Measurements from ENCODE around the gene EZR. TPM values are rescaled to one million over a fixed set of nuclear protein-coding genes. Genes with fewer than 3 reads are reported as not detected.

EZR gene
- total and polyA plus RNA-seq, 9 of the 15 experiments (the other 6 are each of a cell fraction or from before 2014, with no cell fraction given), result 36.5 to 162 (median 104) TPM

- in situ Hi-C loops (cut with MboI), result no loop called here
- 41% methylated on average over 15 of the region's 17 CpGs for WGBS (ENCODE audit: insufficient coverage, low coverage, missing lambda C conversion rate)
- intact Hi-C loops (cut with micrococcal nuclease), result no loop called here
- Histone ChIP-seq H3K79me2 (ENCODE audit: control insufficient read depth, insufficient read depth, low read length) (no peaks in the 10 kb centered on the region), H4K20me1 (replicated peaks; ENCODE audit: control insufficient read depth, insufficient read depth, low read length) (peaks cover 9% of the 10 kb centered on the region; the same call in 1 of the 2 replicates), H3K27ac (ENCODE audit: extremely low read depth, low read depth, low read length) (no peak overlapping the region), H3K36me3 (ENCODE audit: control insufficient read depth, insufficient read depth, low read length) (peaks cover 15% of the 10 kb centered on the region), H3K4me3 (no peak overlapping the region), H3K4me2 (ENCODE audit: insufficient read depth, low read length) (no peak overlapping the region), H3K27me3 (ENCODE audit: control insufficient read depth in 2 of 2, insufficient read depth in 2 of 2, low read length in 2 of 2) (peaks cover 0 to 8% of the 10 kb centered on the region in 2 experiments; a peak in 1 of 5 replicates), H3K9ac (ENCODE audit: insufficient read depth in 1 of 2, low read depth in 2 of 2, low read length in 2 of 2) (no peak overlapping the region), H3K9me1 (ENCODE audit: control insufficient read depth, insufficient read depth, low read length) (no peaks in the 10 kb centered on the region), H3K9me3 (replicated peaks; ENCODE audit: control insufficient read depth, insufficient read depth, low read depth, low read length) (no peaks in the 10 kb centered on the region), H2AFZ (ENCODE audit: low read depth, low read length) (no peak overlapping the region), H3K4me1 (replicated peaks in 1 of 2; ENCODE audit: control insufficient read depth in 2 of 2, insufficient read depth in 2 of 2, low read length in 2 of 2) (peaks cover 23 to 43% of the 10 kb centered on the region in 2 experiments; a peak in 4 of 5 replicates)
- ChIA-PET CTCF (ENCODE audit: low intra/inter-chr PET ratio) (no interaction called here), POLR2A (interaction anchor here (0.6 to 1.4 kb wide), 6 partner anchors 12 to 101 kb away, joined by 3 to 5 read pairs (median 4); no protein-coding TSS in a partner anchor)
- DNase-seq (ENCODE audit: extremely low read depth in 1 of 4, low spot score in 3 of 4) (no peak), FAIRE-seq (no peak), ATAC-seq (no peak)
- no TSS peak for BruUV-seq (replicated peaks)
- TF ChIP-seq, protein P1, sequence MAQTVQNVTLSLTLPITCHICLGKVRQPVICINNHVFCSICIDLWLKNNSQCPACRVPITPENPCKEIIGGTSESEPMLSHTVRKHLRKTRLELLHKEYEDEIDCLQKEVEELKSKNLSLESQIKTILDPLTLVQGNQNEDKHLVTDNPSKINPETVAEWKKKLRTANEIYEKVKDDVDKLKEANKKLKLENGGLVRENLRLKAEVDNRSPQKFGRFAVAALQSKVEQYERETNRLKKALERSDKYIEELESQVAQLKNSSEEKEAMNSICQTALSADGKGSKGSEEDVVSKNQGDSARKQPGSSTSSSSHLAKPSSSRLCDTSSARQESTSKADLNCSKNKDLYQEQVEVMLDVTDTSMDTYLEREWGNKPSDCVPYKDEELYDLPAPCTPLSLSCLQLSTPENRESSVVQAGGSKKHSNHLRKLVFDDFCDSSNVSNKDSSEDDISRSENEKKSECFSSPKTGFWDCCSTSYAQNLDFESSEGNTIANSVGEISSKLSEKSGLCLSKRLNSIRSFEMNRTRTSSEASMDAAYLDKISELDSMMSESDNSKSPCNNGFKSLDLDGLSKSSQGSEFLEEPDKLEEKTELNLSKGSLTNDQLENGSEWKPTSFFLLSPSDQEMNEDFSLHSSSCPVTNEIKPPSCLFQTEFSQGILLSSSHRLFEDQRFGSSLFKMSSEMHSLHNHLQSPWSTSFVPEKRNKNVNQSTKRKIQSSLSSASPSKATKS (CRISPR knock-in tag; IDR thresholded peaks at IDR 0.05), result no peak
- no peak for TF ChIP-seq HNRNPLL (IDR thresholded peaks at IDR 0.05; ENCODE audit: low read depth, low read length, poor library complexity, severe bottlenecking)
- TF ChIP-seq FOS (IDR thresholded peaks at IDR 0.05; ENCODE audit: extremely low read depth, insufficient read length), result no peak
- TF ChIP-seq FOXK2 (conservative IDR thresholded peaks at IDR 0.05 in 1 of 2, IDR thresholded peaks at IDR 0.05 in 1 of 2; ENCODE audit: low read depth in 2 of 2), result no peak
- no peak for TF ChIP-seq RBM22 (IDR thresholded peaks at IDR 0.05; ENCODE audit: low read depth, low read length, poor library complexity, severe bottlenecking)
- TF ChIP-seq ZNF316 (IDR thresholded peaks at IDR 0.05), result no peak
- no peak for TF ChIP-seq CREB5 (CRISPR knock-in tag; IDR thresholded peaks at IDR 0.05)
- no peak for TF ChIP-seq SUPT5H (IDR thresholded peaks at IDR 0.05)
- no peak for TF ChIP-seq ZNF282 (CRISPR knock-in tag; IDR thresholded peaks at IDR 0.05)
- TF ChIP-seq ZNF324 (CRISPR knock-in tag; IDR thresholded peaks at IDR 0.05), result no peak
- no peak for TF ChIP-seq CBFB (CRISPR knock-in tag; IDR thresholded peaks at IDR 0.05)
- TF ChIP-seq ZNF436 (CRISPR knock-in tag; IDR thresholded peaks at IDR 0.05), result no peak
- TF ChIP-seq OTX1 (CRISPR knock-in tag; IDR thresholded peaks at IDR 0.05), result no peak
- no peak for TF ChIP-seq CBFA2T2 (conservative IDR thresholded peaks at IDR 0.05)
- TF ChIP-seq, protein P2, sequence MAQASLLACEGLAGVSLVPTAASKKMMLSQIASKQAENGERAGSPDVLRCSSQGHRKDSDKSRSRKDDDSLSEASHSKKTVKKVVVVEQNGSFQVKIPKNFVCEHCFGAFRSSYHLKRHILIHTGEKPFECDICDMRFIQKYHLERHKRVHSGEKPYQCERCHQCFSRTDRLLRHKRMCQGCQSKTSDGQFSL (CRISPR knock-in tag; IDR thresholded peaks at IDR 0.05), result no peak
- TF ChIP-seq, protein P2 (tag; IDR thresholded peaks at IDR 0.05), result no peak
- TF ChIP-seq ZNF212 (CRISPR knock-in tag; IDR thresholded peaks at IDR 0.05), result no peak
- TF ChIP-seq, protein P3, sequence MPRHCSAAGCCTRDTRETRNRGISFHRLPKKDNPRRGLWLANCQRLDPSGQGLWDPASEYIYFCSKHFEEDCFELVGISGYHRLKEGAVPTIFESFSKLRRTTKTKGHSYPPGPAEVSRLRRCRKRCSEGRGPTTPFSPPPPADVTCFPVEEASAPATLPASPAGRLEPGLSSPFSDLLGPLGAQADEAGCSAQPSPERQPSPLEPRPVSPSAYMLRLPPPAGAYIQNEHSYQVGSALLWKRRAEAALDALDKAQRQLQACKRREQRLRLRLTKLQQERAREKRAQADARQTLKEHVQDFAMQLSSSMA (CRISPR knock-in tag; IDR thresholded peaks at IDR 0.05), result no peak
Observed at GRCh38 chr6:158760618-158761250, 58.4 kb downstream of the EZR start.
